Ovary (tissue), 3 donors: ENCODE data around the gene CD52.

Source experiments
- EP300 ChIP-seq: sonication (generic); formaldehyde crosslinking; IDR thresholded peaks from one replicate; pipeline ENCODE4 v1.6.1; 2017; ENCODE audit warnings: antibody characterized with exemption
- TF ChIP-seq, protein P1 (sequence below), 3 donors: fragments of 450-650 bp in 2 of 3; fragments of 200-600 bp in 1 of 3; IDR thresholded peaks; one replicate each; pipeline versions ENCODE4 v1.5.1 to v1.8.0; 2016 to 2022; ENCODE audit warnings: antibody characterized with exemption in 3 of 3, mild to moderate bottlenecking in 1 of 3
- donor health status: DM: no; HTN: no; CAD: no.

DNA sequence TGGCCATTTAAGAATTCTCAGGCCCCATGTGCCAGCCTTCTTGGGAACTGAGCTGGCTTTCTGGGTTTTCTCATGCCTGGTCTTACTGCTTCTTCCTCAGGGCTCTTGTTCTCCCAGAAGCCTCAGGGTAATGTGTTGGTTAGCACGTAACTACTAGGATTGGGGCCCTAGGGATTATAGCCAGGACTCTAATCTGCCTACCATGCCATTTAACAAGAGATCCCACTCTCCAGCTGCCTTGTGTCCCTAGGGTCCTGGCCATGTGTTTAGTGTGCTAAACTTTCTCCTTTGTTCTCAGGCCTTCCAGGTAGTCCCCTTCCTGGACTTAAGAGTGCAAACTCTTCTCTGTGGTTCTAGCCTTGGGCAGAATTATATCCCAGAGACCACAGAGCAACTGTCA lies 40.0 kb upstream of the CD52 start:
- TF ChIP-seq, protein P1, sequence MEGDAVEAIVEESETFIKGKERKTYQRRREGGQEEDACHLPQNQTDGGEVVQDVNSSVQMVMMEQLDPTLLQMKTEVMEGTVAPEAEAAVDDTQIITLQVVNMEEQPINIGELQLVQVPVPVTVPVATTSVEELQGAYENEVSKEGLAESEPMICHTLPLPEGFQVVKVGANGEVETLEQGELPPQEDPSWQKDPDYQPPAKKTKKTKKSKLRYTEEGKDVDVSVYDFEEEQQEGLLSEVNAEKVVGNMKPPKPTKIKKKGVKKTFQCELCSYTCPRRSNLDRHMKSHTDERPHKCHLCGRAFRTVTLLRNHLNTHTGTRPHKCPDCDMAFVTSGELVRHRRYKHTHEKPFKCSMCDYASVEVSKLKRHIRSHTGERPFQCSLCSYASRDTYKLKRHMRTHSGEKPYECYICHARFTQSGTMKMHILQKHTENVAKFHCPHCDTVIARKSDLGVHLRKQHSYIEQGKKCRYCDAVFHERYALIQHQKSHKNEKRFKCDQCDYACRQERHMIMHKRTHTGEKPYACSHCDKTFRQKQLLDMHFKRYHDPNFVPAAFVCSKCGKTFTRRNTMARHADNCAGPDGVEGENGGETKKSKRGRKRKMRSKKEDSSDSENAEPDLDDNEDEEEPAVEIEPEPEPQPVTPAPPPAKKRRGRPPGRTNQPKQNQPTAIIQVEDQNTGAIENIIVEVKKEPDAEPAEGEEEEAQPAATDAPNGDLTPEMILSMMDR (IDR thresholded peaks at IDR 0.05) = no peak
- no peak for TF ChIP-seq EP300
